Testis (tissue), 2 donors: Measurements from ENCODE around the gene FASN.

Experiments
- CTCF ChIP-seq, 3 experiments: fragments of 450-650 bp in 2 of 3; fragments of 200-600 bp in 1 of 3; sonication (generic) in 1 of 3; IDR thresholded peaks; one replicate each; pipeline ENCODE4 v1.5.1; 2016 to 2019; ENCODE audit warnings: antibody characterized with exemption in 3 of 3, mild to moderate bottlenecking in 2 of 3, moderate library complexity in 1 of 3
- POLR2A ChIP-seq: fragments of 450-650 bp; IDR thresholded peaks from one replicate; pipeline ENCODE4 v1.6.1; 2017; ENCODE audit warnings: antibody characterized with exemption, mild to moderate bottlenecking, moderate library complexity

GRCh38 chr17:82083533-82084359 lies 14.3 kb downstream of the FASN start:
- no peak for TF ChIP-seq CTCF (IDR thresholded peaks at IDR 0.05)
- no peak for TF ChIP-seq POLR2A
